ENCODE data around the gene CYP19A1.
A peak's percentile ranks its signal among the peaks of the same experiment; 100 is the strongest.

Gene CYP19A1

GRCh38 chr15:51356983-51357382 lies 18.6 kb upstream of the CYP19A1 start:
- no peak for DNase-seq

DNA sequence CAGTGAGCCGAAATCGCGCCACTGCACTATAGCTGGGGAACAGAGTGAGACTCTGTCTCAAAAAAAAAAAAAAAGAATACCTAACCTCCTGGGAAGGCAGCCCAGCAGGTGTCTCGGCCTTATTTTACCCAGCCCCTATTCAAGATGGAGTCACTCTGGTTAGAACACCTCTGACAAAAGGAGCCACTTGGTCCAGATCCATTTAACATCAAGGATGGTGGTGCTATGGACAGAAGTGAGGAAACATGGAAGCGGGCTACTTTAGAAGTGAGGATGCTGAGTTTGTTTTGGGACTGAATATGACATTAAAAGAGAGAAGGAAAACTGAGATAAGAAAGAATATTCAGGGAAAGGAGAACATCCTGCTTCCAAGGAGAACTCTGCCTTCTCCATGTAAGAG lies 17.8 kb upstream of the CYP19A1 start:
- no peak for DNase-seq

GRCh38 chr15:51355096-51355495 lies 16.7 kb upstream of the CYP19A1 start:
- DNase-seq = no peak

DNA sequence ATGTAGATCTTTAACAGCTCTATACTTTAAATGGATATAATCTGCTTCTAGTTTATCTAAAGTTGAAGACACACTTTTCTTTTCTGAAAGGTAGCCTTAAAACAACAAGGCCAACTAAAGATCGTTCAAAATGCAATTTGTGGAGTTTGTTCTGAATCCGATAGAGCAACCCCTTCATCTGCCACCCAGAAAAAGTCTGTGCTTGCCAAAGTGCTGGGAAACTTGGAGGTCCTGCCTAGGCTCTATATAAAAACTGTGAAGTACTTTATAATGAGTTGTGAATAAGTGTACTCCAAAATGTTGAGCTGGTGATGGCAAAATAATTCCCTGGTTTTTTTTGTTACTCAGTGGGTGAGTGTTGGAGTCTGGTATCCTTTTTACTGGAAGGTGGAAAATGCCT lies 15.6 kb upstream of the CYP19A1 start:
- no peak for DNase-seq

- DNase-seq = no peak
Observed at GRCh38 chr15:51350723-51351122, 12.3 kb upstream of the CYP19A1 start.

DNA sequence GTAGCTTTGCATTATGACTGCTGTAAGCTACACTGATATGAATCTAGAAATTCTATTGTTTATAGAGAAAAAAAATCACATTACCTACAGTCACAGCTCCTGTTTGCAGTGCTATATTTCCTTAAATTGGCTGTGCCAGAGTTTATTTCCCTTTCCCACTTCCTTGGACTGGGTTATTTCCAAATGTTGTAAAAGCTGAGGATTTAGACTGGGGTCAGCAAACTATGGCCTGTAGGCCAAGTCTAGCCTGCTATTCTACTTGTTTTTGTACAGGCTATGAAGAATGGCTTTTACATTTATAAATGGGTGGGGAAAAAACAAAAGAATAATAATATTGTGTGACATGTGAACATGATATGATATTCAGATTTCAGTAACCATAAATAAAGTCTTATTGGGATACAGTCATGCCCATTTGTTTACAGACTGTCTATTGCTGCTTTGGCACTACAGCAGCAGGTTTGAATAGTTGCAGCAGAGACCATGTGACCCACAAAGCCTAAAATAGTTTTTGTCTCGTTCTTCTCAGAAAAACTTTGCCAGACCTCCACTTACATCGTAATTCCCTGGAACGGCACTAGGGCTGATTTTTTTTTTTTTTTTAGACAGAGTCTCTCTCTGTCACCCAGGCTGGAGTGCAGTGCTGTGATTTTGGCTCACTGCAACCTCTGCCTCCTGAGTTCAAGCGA lies 10.9 kb upstream of the CYP19A1 start:
- no peak for DNase-seq

DNA sequence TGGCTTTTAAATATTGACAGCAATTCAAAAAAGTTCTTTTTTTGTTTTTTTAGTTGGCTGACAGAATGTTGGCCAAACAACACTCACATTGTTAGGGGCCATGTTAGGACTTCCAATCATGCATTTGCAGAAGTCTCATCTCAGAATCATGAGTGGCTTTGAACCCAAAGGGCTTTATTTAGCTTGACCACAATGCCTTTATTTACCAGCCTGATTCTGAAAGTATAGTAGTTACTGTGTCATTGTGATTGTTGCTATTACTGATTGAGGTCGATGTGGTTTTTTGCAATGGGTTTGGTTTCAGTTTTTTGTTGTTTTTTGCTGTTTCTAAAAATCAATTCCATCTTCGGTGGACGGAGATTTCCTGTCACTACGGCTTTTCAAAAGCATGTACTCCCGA lies 10.3 kb upstream of the CYP19A1 start:
- peak; percentile 32 for DNase-seq

DNA sequence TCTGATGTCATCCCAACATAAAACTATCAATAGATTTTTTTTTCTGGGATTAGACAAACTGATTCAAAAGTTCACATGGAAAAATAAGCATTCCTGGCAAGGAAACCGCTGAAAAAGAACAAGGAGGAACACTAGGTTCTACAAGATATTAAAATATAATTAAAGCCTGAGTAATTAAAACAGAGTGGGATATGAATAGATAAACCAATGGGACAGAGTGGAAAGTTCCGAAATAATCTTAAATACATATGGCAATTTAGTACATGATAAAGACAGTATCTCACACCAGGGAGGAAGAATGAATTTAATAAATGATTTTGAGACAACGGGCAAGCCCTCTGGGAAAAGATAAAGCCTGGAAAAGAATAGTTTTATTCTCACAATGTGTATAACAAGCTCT lies 7.7 kb upstream of the CYP19A1 start:
- no peak for DNase-seq

DNA sequence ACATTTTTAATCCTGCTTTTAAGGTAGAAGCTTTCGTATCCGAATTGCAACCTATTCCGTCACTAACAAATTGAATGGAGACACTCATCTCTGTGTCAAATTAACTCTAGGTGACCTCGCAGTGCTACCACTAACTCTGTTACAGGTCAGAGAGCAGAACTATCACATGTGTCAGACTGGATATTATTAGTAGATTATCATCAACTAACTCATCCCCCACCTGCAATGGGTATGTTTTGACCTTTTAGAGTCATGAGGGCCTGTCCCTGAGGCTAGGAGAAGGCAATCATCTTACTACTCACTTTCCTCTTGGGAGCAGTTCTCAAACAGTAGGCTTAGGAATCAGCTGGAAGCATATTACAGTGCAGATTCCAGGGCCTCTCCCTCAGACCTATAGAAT lies 5.1 kb upstream of the CYP19A1 start:
- no peak for DNase-seq

GRCh38 chr15:51342227-51342999 lies 4.0 kb upstream of the CYP19A1 start:
- DNase-seq = no peak

DNA sequence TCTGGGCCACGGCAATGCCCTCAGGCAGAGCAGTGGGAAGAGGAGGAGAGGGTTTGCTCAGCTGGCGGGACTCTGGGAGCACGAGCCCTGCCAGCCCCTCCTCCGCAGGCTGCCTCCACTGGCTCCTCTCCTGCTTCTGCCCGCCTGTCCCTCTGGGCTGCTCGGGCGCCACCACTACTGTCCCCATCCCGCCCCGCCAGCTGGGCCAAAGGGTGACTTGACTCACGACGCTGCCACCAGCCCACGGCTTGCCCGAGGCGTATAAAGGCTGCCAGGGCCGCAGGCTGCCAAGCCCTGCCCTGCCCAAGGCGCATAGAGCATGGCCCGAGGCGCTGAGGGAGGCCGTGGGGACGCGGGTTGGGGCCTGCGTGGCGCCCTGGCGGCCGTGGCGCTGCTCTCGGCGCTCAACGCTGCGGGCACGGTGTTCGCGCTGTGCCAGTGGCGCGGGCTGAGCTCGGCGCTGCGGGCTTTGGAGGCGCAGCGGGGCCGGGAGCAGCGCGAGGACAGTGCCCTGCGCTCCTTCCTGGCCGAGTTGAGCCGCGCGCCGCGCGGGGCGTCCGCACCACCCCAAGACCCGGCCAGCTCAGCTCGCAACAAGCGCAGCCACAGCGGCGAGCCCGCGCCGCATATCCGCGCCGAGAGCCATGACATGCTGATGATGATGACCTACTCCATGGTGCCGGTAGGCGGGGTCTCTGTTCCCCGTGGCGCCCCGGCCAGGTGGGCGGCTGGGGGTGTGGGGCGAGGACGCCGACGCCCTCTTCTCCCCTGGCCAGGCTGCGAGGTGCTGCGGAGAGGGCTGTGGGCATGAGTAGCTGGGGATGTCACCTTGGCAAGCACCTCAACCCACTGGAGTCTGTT lies 3.2 kb upstream of the CYP19A1 start, which contains the start of gene GLDN:
GLDN (plus strand) TSS at position 290 of the 861 bp plus-strand sequence; CDS start at position 320, 30 bp downstream.
- no peak for DNase-seq

DNA sequence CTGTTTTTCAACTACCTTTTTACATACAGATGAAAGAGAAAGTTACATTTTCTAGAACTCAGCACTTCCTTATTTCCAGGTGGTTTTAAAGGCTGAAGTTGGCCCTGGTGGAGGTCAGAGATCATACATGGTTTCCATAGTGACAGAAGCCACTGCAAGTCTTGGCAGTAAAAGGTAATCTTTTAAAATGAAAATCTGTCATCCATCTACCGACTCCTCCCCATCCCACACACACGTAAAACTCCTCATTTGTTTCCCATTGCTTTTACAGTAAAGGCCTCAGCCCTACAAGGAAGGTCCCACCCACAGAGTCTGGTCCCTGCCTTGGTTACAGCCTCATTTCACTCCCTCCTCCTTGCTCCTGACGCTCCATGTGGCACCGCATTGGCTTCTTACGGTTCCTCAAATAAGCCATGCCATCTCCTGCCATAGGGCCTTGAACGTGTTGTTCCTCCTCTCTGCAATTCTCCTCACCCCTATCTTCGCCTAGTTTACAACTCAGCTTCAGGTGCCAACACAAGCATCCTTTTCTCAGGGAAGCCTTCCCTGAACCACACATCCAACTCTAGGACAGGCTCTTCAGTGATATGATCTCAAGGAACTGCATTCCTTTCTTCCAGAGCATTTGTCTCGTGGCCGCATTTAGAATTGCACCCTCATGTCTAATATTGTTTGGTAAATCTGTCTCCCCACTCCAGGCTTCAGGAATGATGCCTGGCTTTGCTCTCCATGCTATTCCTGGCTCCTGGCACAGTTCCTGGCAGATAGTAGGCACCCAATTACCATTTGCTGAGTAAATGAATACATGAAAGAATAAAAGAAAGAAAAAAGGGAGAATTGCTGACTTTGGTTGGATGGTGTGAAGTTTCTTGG lies 2.6 kb downstream of the CYP19A1 start:
- DNase-seq = no peak

- no peak for DNase-seq
Observed at GRCh38 chr15:51335087-51335486, 3.3 kb downstream of the CYP19A1 start.

DNA sequence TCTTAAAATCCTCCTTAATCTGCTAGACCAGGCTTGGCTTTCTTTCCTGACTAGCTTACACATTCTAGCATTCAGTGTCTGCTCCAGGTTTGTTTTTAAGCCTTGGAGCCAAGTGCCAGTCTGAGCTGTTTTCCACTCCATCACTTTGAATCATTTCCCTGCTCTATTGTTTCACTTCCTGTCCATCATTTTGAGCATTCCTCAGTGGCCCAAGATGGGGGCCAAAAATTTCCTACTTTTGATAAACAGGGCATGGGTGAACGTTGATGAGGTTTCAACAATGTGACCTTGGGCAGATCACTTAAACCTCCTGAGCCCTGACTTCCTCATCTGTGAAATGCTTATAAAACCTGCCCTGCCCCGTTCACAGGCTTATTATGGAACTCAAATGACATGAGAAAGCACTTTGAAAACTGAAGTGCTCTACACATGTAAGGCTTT lies 4.4 kb downstream of the CYP19A1 start:
- DNase-seq = no peak

- no peak for DNase-seq
Observed at GRCh38 chr15:51333571-51333970, 4.8 kb downstream of the CYP19A1 start.

DNA sequence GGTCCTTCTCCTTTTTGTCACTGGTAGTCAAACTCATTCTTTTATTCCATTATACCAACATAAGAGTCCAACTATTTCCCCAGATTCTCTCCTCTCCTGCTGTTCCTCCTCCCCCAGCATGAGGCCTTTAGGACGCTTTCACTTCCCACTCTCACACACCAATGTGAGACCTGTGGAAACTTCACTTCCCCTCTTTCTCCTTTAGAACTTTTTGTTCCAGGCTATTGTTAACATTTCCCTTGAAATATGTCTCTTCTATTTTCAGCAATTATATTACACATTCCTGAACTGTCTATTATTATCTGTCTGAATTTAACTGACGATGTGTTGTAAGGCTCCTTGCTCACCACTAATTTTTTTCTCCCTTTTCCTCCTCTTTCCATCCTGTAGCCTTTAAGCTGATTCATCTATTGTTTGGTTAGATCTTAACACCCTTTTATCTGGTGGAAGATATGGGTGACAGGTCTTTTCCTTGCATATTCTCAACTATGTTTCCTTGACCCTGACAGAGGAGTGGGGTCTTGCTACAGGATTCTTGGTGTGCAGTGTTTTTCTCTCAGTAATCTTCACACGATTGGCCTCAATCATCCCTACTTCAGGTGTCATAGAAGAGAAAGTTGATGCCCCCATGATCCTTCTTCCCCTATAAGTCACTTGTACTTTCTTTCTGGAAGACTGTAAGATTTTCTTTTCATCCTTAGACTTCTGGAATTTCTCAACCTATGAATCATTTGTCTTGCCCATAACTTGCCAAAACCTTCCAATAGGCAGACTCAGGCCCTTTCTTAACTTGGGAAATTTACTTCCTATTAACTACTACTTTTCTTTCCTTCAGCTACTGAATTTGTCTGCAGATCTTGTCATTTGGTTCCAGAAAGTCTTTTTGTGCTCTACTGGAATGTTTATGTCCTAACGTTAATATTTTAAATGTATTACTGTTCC lies 5.9 kb downstream of the CYP19A1 start:
- no peak for DNase-seq

GRCh38 chr15:51331141-51331540 lies 7.3 kb downstream of the CYP19A1 start:
- no peak for DNase-seq

DNA sequence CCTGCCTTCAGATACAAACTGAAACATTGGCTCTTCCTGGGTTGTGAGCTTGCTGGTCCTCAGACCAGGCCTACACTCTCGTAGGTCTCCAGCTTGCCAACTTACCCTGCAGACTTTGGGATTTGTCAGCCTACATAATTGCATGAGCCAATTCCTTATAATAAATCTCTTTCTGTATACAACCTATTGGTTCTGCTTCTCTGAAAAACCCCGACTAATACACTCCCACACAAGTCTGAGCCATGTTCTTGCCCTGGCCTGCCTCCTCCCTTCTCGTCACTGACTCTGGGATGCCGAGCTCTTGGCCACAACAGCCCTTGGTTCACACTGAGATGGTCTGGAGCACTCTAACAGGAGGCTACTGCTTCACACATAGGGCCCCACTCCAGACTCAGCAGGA lies 9.5 kb downstream of the CYP19A1 start:
- DNase-seq = no peak

GRCh38 chr15:51327081-51327480 lies 11.3 kb downstream of the CYP19A1 start:
- no peak for DNase-seq

- no peak for DNase-seq
Observed at GRCh38 chr15:51325167-51325566, 13.2 kb downstream of the CYP19A1 start.

DNA sequence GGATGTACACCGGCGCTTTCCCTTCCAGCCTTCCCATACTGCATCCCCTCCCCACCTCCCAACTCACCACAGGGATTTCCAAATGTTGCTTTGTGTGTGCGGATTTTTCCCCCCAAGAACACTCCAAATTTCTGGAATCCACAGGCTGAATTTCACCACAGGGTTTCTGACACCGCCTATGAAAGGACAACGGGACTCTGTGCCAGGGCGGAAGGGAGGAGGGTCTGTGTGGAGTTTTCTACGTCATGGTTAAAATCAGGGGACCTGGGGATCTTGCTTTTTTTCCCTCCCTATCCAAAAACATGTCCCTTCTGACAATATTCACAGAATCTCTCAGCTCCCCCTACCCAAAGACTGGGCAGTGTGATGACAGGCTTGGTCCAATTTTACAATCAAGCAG lies 14.6 kb downstream of the CYP19A1 start:
- DNase-seq = no peak
